Liver (tissue), 3 donors: ENCODE data around the gene EGR2.

Source experiments
- CTCF ChIP-seq: fragments of 150-350 bp; IDR thresholded peaks from 2 replicates; pipeline ENCODE4 v1.5.1; 2017; ENCODE audit warnings: improper control_type of control experiment, low read depth, low read length; ENCODE audit not compliant: missing input control
- JUND ChIP-seq, 2 donors: IDR thresholded peaks; 2 replicates each; pipeline ENCODE4 v1.6.1; 2016; ENCODE audit warnings: antibody characterized with exemption in 2 of 2
- RXRA ChIP-seq, 2 donors: IDR thresholded peaks; 2 replicates each; pipeline ENCODE4 v1.6.1; 2017 to 2018; ENCODE audit warnings: antibody characterized with exemption in 2 of 2, mild to moderate bottlenecking in 1 of 2
- YY1 ChIP-seq: IDR thresholded peaks from 2 replicates; pipeline ENCODE4 v1.6.1; 2016; ENCODE audit warnings: antibody characterized with exemption, mild to moderate bottlenecking
- ZBTB33 ChIP-seq: IDR thresholded peaks from 2 replicates; pipeline ENCODE4 v1.6.1; 2016; ENCODE audit warnings: antibody characterized with exemption
- TF ChIP-seq, protein P1 (sequence below): IDR thresholded peaks from 2 replicates; pipeline ENCODE4 v1.6.1; 2016; ENCODE audit warnings: antibody characterized with exemption, mild to moderate bottlenecking
- TF ChIP-seq, protein P2 (sequence below): IDR thresholded peaks from 2 replicates; pipeline ENCODE4 v1.6.1; 2016; ENCODE audit warnings: antibody characterized with exemption
- TF ChIP-seq, protein P3 (sequence below): IDR thresholded peaks from 2 replicates; pipeline ENCODE4 v1.6.1; 2016; ENCODE audit warnings: antibody characterized with exemption
- donor health status: healthy.
- donor health status: healthy.

DNA sequence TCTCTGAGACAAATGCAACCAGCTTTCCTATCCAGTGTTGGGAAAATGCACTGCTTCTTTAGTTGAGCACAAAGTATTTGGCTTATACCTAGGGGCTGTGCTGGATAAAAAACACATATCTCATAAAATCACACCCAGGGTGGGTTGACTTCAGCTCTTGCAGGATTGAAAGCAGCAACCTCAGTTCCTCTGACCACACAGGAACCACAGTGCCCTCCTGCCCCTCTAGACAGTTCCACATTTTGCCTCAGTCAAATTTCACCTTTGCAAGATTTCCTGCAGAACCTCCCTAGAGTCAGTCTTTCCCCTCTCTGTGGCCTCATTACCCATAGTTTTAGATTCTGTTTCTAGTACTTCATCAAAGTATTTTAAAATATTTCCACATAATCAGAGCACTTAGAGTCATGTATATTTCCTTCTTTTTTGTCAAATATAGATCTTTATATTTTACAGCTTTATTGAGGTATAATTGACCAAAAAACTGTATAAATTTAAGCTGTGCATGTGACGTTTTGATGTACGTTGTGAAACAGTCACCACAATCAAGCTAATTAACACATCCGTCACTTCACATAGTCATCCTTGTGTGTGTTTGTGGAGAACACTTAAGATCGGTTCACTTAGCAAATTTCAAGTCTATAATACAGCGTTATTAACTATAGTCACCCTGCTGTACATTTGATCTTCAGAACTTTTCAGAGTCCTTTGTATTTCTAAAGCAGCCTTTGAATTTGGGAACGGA lies 37.0 kb upstream of the EGR2 start:
- TF ChIP-seq, protein P1, sequence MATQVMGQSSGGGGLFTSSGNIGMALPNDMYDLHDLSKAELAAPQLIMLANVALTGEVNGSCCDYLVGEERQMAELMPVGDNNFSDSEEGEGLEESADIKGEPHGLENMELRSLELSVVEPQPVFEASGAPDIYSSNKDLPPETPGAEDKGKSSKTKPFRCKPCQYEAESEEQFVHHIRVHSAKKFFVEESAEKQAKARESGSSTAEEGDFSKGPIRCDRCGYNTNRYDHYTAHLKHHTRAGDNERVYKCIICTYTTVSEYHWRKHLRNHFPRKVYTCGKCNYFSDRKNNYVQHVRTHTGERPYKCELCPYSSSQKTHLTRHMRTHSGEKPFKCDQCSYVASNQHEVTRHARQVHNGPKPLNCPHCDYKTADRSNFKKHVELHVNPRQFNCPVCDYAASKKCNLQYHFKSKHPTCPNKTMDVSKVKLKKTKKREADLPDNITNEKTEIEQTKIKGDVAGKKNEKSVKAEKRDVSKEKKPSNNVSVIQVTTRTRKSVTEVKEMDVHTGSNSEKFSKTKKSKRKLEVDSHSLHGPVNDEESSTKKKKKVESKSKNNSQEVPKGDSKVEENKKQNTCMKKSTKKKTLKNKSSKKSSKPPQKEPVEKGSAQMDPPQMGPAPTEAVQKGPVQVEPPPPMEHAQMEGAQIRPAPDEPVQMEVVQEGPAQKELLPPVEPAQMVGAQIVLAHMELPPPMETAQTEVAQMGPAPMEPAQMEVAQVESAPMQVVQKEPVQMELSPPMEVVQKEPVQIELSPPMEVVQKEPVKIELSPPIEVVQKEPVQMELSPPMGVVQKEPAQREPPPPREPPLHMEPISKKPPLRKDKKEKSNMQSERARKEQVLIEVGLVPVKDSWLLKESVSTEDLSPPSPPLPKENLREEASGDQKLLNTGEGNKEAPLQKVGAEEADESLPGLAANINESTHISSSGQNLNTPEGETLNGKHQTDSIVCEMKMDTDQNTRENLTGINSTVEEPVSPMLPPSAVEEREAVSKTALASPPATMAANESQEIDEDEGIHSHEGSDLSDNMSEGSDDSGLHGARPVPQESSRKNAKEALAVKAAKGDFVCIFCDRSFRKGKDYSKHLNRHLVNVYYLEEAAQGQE, result no peak
- TF ChIP-seq RXRA (IDR thresholded peaks at IDR 0.05), result no peak
- TF ChIP-seq CTCF, result no peak
- TF ChIP-seq, protein P2, sequence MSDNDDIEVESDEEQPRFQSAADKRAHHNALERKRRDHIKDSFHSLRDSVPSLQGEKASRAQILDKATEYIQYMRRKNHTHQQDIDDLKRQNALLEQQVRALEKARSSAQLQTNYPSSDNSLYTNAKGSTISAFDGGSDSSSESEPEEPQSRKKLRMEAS, result no peak
- TF ChIP-seq ZBTB33, result no peak
- no peak for TF ChIP-seq YY1
- TF ChIP-seq JUND (IDR thresholded peaks at IDR 0.05), result no peak
- TF ChIP-seq, protein P3, sequence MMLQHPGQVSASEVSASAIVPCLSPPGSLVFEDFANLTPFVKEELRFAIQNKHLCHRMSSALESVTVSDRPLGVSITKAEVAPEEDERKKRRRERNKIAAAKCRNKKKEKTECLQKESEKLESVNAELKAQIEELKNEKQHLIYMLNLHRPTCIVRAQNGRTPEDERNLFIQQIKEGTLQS, result no peak
